Measurements from ENCODE around the gene DISC1.
"Not testable (repeated sequence)": the region's sequence is repeated elsewhere in the genome, so short reads cannot be mapped to it uniquely, and the experiment has no call there.

DNA sequence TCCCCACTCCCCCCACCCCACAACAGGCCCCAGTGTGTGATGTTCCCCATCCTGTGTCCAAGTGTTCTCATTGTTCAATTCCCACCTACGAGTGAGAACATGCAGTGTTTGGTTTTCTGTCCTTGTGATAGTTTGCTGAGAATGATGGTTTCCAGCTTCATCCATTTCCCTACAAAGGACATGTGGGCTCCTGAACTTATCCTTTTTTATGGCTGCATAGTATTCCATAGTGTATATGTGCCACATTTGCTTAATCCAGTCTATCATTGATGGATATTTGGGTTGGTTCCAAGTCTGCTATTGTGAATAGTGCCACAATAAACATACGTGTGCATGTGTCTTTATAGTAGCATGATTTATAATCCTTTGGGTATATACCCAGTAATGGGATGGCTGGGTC is 280.7 kb downstream of the DISC1 start:
- TF ChIP-seq, protein P1, sequence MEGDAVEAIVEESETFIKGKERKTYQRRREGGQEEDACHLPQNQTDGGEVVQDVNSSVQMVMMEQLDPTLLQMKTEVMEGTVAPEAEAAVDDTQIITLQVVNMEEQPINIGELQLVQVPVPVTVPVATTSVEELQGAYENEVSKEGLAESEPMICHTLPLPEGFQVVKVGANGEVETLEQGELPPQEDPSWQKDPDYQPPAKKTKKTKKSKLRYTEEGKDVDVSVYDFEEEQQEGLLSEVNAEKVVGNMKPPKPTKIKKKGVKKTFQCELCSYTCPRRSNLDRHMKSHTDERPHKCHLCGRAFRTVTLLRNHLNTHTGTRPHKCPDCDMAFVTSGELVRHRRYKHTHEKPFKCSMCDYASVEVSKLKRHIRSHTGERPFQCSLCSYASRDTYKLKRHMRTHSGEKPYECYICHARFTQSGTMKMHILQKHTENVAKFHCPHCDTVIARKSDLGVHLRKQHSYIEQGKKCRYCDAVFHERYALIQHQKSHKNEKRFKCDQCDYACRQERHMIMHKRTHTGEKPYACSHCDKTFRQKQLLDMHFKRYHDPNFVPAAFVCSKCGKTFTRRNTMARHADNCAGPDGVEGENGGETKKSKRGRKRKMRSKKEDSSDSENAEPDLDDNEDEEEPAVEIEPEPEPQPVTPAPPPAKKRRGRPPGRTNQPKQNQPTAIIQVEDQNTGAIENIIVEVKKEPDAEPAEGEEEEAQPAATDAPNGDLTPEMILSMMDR (IDR thresholded peaks at IDR 0.05; ENCODE audit: poor library complexity, severe bottlenecking) = not testable (repeated sequence)
- TF ChIP-seq MXI1 (conservative IDR thresholded peaks at IDR 0.05; ENCODE audit: poor library complexity, severe bottlenecking); EZH2 (IDR thresholded peaks at IDR 0.05; ENCODE audit: borderline replicate concordance, insufficient read depth, low read length, poor library complexity, severe bottlenecking); RAD21 (conservative IDR thresholded peaks at IDR 0.05); TAF1 (IDR thresholded peaks at IDR 0.05; ENCODE audit: low read depth); SMC3 (conservative IDR thresholded peaks at IDR 0.05; ENCODE audit: poor library complexity): not testable (repeated sequence)
- TF ChIP-seq, protein P2, sequence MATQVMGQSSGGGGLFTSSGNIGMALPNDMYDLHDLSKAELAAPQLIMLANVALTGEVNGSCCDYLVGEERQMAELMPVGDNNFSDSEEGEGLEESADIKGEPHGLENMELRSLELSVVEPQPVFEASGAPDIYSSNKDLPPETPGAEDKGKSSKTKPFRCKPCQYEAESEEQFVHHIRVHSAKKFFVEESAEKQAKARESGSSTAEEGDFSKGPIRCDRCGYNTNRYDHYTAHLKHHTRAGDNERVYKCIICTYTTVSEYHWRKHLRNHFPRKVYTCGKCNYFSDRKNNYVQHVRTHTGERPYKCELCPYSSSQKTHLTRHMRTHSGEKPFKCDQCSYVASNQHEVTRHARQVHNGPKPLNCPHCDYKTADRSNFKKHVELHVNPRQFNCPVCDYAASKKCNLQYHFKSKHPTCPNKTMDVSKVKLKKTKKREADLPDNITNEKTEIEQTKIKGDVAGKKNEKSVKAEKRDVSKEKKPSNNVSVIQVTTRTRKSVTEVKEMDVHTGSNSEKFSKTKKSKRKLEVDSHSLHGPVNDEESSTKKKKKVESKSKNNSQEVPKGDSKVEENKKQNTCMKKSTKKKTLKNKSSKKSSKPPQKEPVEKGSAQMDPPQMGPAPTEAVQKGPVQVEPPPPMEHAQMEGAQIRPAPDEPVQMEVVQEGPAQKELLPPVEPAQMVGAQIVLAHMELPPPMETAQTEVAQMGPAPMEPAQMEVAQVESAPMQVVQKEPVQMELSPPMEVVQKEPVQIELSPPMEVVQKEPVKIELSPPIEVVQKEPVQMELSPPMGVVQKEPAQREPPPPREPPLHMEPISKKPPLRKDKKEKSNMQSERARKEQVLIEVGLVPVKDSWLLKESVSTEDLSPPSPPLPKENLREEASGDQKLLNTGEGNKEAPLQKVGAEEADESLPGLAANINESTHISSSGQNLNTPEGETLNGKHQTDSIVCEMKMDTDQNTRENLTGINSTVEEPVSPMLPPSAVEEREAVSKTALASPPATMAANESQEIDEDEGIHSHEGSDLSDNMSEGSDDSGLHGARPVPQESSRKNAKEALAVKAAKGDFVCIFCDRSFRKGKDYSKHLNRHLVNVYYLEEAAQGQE (IDR thresholded peaks at IDR 0.05; ENCODE audit: borderline replicate concordance) = not testable (repeated sequence)

All from neural cell (in vitro differentiated cells).